ENCODE results near the gene NDUFA6.

Gene NDUFA6

GRCh38 chr22:42070517-42071422 lies 19.8 kb downstream of the NDUFA6 start, which contains the start of gene NAGA:
Gene NAGA (minus strand): TSS chr22:42070812. CDS start chr22:42070297, 515 bp downstream.
- FAIRE-seq, result peak; percentile 93

GRCh38 chr22:42069801-42070516 lies 20.6 kb downstream of the NDUFA6 start:
- FAIRE-seq, result no peak

GRCh38 chr22:42068291-42068690 lies 22.3 kb downstream of the NDUFA6 start:
- FAIRE-seq, result no peak

GRCh38 chr22:42067671-42068251 lies 22.8 kb downstream of the NDUFA6 start:
- FAIRE-seq, result no peak

GRCh38 chr22:42066937-42067336 lies 23.6 kb downstream of the NDUFA6 start:
- no peak for FAIRE-seq

GRCh38 chr22:42066126-42066761 lies 24.3 kb downstream of the NDUFA6 start:
- FAIRE-seq, result no peak

- FAIRE-seq, result no peak
Observed at GRCh38 chr22:42065438-42066125, 25.0 kb downstream of the NDUFA6 start.

- FAIRE-seq, result no peak
Observed at GRCh38 chr22:42064629-42065028, 25.9 kb downstream of the NDUFA6 start.

- no peak for FAIRE-seq
Observed at GRCh38 chr22:42062506-42063170, 27.9 kb downstream of the NDUFA6 start.

- FAIRE-seq, result no peak
Observed at GRCh38 chr22:42061041-42061440, 29.5 kb downstream of the NDUFA6 start.

- no peak for FAIRE-seq
Observed at GRCh38 chr22:42060489-42060888, 30.1 kb downstream of the NDUFA6 start.

GRCh38 chr22:42056757-42057511 lies 33.6 kb downstream of the NDUFA6 start:
- no peak for FAIRE-seq

- no peak for FAIRE-seq
Observed at GRCh38 chr22:42052765-42053164, 37.8 kb downstream of the NDUFA6 start.

GRCh38 chr22:42050641-42051180 lies 39.9 kb downstream of the NDUFA6 start:
- no peak for FAIRE-seq

GRCh38 chr22:42041784-42042183 lies 48.8 kb downstream of the NDUFA6 start:
- no peak for FAIRE-seq

GRCh38 chr22:42039271-42039670 lies 51.3 kb downstream of the NDUFA6 start:
- no peak for FAIRE-seq
